Fibroblast of the conjunctiva (primary cell): ENCODE results near the gene NGEF.

Experiments used
- DNase-seq: peaks from one replicate; pipeline ENCODE4 v3.0.0-alpha.2; 2010; ENCODE audit warnings: low read depth

Gene NGEF

GRCh38 chr2:232884001-232884421 lies 129.0 kb downstream of the NGEF start:
- no peak for DNase-seq

- no peak for DNase-seq
Measured at GRCh38 chr2:232883116-232883721, 129.8 kb downstream of the NGEF start.

- no peak for DNase-seq
Measured at GRCh38 chr2:232882505-232883115, 130.4 kb downstream of the NGEF start.

- DNase-seq = no peak
Measured at GRCh38 chr2:232882085-232882484, 131.0 kb downstream of the NGEF start.

- DNase-seq = no peak
Measured at GRCh38 chr2:232880764-232881351, 132.2 kb downstream of the NGEF start.

- DNase-seq = no peak
Measured at GRCh38 chr2:232879618-232880494, 133.2 kb downstream of the NGEF start.

GRCh38 chr2:232878855-232879617 lies 134.0 kb downstream of the NGEF start:
- DNase-seq = no peak

- DNase-seq = no peak
Measured at GRCh38 chr2:232877940-232878511, 135.0 kb downstream of the NGEF start.

GRCh38 chr2:232876978-232877441 lies 136.0 kb downstream of the NGEF start:
- no peak for DNase-seq

GRCh38 chr2:232876161-232876977 lies 136.7 kb downstream of the NGEF start:
- no peak for DNase-seq

GRCh38 chr2:232875256-232876121 lies 137.6 kb downstream of the NGEF start:
- no peak for DNase-seq

- DNase-seq = no peak
Measured at GRCh38 chr2:232874677-232875223, 138.3 kb downstream of the NGEF start.

GRCh38 chr2:232873909-232874641 lies 139.0 kb downstream of the NGEF start:
- no peak for DNase-seq

GRCh38 chr2:232873292-232873908 lies 139.7 kb downstream of the NGEF start:
- DNase-seq = no peak

- no peak for DNase-seq
Measured at GRCh38 chr2:232872826-232873225, 140.2 kb downstream of the NGEF start.

GRCh38 chr2:232871835-232872736 lies 141.0 kb downstream of the NGEF start:
- no peak for DNase-seq

GRCh38 chr2:232871418-232871834 lies 141.6 kb downstream of the NGEF start:
- DNase-seq = no peak
